ENCODE measurements around the gene FGD4.

FGD4 gene

GRCh38 chr12:32679920-32680237 lies 280.5 kb downstream of the FGD4 start:
- DNase-seq (ENCODE audit: low read depth) = no peak

- no peak for DNase-seq (ENCODE audit: low read depth)
Observed at GRCh38 chr12:32680787-32681186, 281.4 kb downstream of the FGD4 start.

GRCh38 chr12:32681272-32681671 lies 281.9 kb downstream of the FGD4 start:
- no peak for DNase-seq (ENCODE audit: low read depth)

GRCh38 chr12:32686340-32686739 lies 287.0 kb downstream of the FGD4 start:
- no peak for DNase-seq (ENCODE audit: low read depth)

GRCh38 chr12:32688786-32689185 lies 289.4 kb downstream of the FGD4 start:
- no peak for DNase-seq (ENCODE audit: low read depth)

- DNase-seq (ENCODE audit: low read depth) = no peak
Observed at GRCh38 chr12:32690927-32691326, 291.6 kb downstream of the FGD4 start.

GRCh38 chr12:32692358-32692757 lies 293.0 kb downstream of the FGD4 start:
- no peak for DNase-seq (ENCODE audit: low read depth)

GRCh38 chr12:32693036-32693435 lies 293.7 kb downstream of the FGD4 start:
- no peak for DNase-seq (ENCODE audit: low read depth)
